ENCODE data around the gene MTUS2.

Gene MTUS2

DNA sequence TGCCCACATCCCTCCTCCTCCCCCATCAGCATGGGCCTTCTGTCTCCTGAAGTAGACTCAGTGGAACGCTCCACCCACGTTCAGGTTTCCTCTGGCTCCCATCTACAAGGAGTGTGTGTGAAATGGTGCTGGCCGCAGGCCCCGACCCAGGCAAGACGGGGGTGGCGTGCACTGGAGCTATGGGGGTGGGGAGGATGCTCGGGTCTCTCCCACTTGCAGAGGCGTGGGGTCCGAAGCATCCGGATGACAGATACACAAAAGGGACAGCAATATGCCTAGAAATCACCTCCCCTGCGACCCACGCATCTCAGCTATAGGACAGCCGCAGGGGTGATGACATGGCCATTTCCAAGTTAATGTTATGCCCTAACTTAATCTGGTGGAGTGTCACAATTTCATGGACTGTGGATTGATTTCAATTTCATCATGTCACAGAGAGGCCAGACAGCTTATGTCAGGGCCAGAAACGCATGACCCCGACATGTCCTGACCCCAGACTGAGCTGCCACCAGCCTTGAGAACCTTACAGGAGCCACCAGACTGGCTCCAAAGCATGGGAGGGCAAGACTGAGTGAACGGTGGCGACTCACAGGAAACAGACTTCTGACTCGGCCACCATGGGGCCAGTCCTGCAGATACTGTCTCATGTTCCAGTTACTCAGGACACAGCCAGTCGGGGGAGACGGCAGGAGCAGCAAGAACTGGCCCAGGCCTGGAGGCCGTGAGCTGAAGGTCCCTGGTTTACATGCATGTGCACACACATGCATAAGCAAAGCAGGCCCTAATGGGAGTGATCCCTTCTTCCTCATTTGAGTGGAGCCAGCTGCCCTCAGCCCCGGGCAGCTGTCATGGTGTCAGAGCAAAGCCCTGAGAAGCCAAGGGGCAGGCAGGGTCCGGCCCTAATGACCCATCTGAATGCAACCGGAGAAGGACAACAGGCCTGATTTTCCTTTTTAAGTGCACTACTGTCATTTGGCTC, 693.2 kb downstream of the MTUS2 start:
- no peak for DNase-seq

DNA sequence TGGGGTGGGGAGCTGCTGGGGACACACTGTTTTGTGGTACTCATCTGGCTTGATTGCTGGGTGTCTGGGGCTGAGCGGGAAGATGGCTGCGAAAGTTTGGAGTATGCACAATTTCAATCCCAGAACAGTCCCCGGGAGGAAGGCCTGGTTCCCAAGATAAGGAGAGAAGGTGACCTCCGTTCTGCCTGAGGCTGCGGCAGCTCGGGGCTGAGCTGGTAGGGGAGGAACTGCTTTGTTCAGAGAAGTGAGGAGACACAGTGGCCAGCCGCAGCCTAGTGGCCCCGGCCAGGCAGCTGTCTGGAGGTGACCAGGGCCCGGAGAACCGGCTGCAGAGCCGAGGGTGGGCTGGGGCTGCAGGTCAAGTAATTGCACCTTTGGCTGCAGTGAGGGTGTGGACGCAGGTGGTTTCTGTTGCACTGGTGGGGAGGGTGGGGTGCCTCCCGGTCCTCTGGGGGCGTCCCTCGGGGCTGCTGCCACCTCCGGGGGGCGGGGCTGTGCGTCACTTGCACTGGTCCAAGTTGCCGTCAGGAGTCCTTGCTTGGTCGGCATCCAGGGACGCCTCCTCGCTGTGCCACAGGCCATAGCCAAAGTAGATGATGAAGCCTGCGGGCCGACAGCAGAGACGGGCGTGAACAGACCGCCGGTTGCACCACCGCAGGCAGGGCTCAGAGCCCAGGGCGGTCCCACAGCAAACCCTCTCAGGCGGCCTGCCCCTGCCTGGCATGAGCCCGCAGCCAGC, 694.0 kb downstream of the MTUS2 start:
- DNase-seq, result no peak

DNA sequence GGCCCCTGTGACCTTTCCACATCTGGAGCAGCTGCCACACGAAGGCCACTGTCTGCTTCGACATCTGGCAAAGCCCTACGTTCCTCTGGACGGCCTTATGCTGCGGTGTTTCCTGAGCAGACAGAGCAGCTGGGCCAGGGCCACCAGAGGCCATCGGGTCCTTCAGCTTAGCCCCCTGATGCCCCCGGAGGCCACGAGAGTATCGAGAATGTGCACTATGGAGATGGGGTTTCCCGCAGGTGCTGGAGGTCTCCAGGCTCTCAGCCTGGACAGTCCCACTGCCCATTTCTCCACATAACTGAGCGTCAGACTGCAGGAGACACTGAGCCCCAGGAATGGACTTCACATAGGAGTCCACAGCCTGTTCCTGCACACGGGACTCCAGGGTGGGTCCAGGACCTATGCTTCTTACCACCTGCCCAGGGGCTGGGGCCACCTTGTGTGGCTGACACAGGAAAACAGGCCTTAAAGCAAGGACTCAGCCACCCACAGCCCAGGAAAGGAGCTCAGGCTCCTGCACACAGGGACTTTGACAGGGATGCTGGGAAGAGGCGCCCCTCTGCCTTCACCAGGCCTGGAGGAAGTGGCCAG, 694.7 kb downstream of the MTUS2 start:
- DNase-seq, result no peak

DNA sequence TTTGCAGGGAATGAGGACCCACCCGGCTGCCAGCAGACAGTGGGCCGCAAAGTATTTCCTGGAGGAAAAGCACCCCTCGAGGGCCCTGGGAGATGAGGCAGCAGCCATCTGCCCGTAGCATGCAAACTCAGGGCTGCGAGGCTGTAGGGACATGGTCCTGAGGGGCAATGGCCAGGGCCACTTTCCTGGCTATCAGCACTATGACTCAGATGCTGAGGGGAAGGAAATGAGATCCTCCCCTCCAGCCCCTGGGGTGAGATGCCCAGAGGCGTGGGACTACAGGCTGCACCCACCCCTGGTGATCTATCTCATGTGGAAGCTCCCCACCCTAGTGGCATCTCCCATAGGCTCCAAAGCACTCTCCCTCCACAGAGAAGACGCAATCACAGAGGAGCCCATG, 695.2 kb downstream of the MTUS2 start:
- DNase-seq, result no peak

DNA sequence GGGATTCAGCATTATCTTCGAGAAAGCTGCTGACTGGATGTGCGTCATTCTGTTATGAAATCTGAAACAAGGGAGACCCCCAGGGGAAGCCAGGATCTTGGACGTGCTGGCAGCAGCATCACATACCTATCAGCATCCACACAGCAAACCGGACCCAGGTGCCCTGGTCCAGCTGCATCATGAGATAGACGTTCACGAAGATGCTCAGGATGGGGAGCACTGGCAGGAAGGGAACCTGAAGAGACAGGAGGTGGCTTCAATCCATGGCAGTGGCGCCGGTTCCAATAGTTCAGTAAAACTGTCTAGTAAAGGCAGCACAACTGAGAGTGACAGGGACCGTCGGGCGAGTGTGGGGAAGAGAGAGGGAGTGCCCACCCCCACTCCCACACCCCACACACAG, 695.9 kb downstream of the MTUS2 start:
- no peak for DNase-seq

DNA sequence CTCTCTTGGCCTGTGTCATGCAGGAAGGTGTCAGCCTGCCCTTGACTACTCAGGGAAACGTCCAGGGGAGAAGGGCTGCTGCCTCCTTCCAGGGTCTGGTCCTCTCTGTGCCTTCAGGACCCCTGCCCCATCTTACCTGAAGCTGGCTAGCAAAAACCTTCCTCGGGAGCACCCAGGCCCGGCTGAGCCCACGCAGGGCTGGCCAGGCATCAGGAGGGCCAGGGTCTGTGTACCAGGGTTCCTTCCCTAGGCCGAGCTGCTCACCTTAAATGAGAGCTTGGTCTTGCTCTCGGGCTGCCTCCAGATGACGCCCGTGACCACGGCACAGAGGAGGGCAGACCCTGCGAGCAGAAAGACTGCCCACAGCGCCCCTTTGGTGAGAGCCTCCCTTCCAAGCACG, 696.7 kb downstream of the MTUS2 start:
- no peak for DNase-seq

DNA sequence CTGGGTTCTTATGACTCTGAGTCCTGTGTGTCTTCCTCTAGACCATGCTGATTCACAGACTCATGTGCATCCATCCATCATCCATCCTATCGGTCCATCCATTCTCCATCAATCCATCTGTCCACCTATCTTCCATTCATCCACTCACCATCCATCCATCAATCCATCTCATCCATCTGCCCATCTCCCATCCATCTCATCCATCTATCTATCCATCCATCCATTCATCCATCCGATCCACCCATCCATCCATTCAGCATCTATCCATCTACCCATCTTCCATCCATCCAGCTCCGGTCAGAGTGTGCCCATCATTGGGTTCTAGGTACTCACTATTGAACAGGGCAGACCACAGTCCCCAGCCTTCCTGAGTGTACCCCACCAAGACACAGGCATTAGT, 699.8 kb downstream of the MTUS2 start:
- DNase-seq, result no peak

DNA sequence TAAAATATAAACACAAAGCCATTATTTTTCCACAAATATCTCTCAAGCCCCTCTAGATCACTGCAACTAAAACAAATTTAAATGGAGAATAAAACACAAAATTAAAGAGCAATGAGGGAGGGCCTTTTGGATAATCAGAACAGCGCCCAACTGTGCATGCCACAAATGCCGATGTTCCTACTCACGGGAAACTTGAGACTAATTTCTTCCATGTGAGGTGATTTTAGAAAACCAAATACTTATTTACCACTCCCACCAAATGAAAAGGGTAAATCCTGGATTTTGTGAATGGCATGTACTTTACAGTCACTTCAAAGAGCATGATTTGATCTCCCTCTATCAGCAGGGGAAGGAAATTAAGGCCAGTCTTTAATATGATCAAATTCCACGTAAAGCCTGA, 700.5 kb downstream of the MTUS2 start:
- DNase-seq, result no peak

DNA sequence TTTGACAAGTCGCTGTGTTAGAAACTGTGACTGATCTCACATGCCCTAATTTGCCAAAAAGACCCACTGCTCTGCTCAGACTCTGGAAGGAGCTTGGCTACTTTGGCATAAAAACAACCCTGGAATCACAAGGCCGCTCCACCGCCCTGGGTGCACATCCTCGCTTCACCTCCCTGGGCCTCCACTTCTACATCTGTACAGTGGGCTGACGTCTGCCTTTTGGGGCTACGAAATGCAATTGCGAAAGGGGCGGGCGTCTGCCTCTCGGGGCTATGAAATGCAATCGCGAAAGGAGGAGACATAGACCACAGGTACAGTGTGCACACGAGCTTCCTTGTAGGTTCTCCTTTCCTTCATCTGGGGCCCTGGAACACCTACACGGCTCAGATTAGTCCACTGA, 701.2 kb downstream of the MTUS2 start:
- DNase-seq, result no peak

DNA sequence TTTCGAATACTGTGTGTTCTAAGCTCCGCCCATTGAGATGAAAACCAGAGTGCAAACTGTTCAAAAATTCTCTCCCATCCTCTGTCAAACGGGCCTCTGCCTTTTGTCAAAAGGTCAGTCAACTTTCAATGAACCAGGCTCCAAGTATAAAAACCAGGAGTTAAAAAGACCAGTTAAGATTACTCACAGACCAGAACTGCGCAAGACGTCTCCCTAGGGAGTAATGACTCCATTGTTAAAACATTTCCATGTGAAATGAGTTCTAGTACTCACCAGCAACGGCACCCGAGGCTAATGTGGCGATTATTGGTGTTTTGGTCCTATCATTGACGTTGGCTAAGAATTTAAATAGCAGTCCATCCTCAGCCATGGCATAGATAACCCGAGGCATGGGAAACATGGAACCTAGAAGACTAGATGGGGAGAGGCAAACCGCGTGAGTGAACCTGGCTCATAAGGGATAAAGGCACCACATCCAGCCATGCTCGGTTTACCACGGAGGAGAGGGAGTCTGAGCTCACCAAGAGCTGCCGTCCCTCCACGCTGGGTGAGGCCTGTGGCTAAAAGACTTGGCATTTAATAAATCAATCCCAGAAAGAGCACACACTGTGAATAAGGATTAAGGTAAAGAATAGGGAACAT, 702.0 kb downstream of the MTUS2 start:
- DNase-seq, result no peak

DNA sequence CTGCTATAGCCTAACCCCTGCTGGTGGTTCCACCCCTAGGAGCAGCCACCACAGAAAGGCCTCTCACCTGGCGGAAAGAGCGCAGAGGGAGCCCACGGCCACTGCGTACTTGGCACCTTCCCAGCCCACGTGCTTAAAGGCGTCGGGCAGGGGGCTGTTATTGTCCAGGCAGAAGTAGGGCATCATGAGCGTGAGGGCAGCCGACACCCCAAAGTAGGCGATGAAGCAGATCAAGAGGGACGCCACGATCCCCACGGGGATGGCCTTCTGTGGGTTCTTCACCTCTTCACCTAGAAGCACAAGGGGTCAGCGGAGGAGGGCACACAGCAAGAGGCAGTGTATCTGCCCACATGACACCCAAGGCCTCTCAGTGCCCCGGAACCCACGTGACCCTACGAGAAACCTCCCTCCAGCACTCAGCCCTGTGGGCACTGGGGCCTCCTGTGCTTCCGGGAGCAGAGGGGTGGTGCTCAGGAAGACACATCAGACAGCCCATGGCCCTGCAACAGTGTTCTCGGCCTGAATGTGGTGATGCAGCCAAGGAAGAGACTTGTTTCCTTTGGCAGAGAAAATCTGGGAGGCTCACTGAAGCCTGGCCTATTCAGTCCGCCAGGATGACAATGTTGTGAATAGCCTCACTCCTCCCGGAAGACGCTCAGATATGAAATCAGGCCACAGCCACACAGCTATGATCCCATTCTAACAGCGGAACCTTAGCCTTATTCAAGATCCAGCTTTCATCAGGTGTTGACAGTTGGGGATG, 703.2 kb downstream of the MTUS2 start:
- DNase-seq, result no peak

DNA sequence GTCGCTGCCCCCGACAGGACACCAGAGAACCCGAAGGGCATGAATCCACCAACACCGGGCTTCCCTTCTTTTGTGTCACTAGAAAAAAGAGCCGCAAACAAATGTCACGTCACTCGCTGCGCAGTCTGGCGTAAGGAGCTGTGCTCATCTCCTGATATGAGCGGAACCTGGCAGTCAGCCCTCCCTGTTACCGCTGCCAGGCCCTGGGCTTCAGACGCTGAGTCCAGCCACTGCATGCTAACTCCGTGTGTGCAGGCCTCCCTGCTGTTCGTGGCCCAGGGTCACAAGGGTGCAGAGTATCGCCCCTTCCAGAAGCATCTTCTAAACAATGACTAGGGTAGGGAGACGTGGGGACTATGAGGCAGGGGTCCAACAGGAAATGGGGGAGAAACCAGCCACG, 704.0 kb downstream of the MTUS2 start:
- DNase-seq, result no peak

DNA sequence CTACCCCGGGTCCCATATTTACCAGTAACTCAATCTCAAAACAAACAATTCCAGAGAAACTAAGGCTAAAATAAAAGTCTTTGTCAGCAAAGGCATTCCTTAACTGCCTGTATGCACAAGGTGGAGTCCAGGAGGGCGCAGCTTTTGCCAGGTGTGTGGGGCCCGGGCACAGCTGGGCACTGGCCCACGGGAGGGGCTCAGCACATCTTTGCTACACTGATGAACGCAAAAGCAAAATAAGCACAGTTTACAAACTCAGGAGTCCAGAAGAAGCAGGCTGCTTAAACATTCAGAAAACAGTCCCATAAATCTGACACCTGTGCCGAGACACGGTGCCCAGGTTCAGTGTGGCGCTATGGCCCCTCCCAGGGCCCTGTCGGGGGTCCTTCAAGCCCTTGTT, 704.5 kb downstream of the MTUS2 start:
- DNase-seq, result no peak

DNA sequence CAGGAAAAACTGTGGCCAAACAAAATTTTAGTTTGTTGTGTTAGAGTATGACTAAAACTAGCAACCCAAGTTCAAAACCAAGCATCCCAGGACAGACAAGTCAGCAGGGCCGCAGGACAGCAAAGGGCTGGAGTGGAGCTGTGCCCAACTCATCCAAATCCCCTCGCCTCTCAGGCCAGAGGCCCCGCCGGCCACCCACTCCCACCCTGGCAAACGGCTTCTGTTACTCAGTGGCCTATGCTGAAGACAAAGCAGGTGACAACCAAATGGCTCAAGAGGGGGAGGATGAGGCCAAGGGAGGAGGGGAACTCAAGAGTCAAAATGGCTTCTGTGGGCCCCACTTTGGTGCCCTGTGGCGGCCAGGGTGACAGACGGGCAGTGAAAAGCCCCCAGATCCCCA, 705.6 kb downstream of the MTUS2 start:
- DNase-seq, result no peak

DNA sequence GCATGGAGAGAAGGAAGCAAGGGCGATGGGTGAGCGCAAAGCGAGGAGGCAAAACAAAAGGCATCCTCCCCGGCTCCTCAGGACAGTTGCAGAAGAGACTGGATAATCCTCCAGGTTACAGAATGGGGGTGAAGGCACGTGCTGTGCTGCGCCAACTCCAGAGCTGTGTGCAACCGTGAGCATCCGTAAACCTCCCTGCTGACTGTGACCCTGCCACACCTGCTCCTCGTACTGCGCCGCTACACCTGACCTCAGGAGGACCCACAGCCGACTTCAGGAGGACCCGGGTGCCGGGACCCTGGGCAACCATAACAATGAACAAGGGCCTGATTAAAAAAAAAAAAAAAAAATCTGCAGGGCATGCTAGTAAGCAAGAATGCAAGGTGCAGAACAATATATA, 706.6 kb downstream of the MTUS2 start:
- no peak for DNase-seq

DNA sequence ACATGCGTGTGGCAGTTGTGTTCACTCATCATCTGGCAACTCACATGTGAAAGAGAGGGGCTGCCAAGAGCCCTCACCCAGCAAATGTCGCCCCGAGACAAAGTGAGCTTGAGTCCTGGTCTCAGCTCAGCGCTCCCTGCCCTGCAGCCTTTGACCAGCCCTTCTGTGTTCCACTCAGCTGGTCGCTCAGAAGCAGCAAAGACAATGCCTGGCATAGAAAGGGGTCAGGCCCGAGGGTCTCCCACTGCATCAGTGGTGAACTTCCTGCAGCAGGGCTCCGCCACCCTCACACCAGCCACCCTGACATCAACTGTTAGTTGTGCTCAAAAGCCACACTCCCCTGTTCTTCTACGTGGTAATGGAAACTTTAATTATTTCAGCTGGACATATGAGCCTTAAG, 707.4 kb downstream of the MTUS2 start:
- no peak for DNase-seq

DNA sequence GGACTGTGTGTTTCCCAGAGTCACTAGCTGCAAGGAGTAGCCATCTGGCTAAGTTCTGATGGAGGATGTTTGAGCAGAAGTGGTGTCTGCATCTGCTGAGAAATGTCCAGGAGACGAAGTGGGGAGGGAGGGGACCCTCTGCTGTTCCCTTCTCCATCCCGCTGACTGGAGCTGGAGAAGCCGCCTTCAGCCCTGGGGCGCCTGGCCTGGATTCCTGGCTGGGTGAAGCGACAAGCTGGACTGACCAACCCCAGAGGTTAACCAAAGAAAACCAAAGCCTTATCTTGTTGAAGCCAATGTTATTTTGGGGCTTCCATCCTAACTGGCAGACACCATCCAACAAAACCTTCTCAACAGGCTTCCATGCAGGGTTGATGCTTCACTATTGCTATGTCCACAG, 707.8 kb downstream of the MTUS2 start:
- DNase-seq, result no peak

DNA sequence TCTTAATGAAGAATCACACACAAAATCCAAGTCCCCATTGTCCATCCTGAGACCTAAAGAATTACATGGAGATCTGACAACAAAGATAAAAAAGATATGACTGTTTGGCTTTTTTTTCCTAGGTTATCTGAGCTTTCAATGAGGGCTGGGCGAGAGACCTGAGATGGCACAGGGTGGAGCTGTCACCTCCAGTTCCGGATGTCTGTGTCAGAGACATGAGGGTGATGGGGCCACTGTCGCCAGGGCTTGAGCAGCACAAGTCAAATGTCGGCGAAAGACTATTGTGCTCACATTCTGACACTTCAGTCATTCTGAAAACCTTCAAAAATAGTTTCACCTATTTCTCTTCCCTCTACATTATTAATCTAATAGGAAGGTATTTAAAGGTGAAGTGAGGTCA, 709.6 kb downstream of the MTUS2 start:
- DNase-seq, result no peak

DNA sequence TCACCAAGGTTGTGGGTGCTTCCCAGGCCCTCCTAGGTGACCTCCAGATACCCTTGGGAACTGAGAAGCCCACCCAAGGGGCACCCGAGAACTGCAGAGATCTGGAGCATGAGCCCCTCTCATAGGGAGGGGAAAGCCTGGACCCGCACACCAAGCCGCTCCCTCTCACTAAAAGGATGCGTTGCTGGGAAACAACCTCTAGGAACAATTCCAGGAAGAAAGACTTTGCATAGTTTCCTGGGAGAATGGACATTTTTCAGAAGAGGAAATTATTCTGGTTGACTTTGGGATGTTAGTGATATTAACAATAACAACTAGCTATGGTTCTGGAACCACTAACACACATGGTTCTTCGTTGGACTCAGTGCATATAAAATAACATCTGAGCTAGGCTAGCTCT, 710.8 kb downstream of the MTUS2 start:
- no peak for DNase-seq

DNA sequence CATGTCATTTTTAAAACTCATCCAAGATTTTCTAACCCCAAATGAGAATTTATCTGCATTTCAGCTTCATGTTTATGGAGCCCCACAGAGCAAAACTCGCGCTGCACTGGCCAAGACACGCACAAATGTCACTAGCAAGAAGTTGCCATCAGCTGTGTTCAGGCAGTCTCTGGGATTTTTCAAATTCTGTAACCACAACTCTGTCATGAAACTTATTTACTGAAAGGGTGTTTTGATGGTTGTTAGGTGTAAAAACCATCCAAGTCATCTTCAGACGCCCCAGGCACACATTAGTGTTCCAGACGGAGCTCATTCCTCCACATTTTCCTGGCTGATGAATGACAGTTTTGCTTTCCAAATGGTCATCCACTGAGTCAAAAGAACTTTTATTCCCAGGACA, 712.0 kb downstream of the MTUS2 start:
- DNase-seq, result no peak

DNA sequence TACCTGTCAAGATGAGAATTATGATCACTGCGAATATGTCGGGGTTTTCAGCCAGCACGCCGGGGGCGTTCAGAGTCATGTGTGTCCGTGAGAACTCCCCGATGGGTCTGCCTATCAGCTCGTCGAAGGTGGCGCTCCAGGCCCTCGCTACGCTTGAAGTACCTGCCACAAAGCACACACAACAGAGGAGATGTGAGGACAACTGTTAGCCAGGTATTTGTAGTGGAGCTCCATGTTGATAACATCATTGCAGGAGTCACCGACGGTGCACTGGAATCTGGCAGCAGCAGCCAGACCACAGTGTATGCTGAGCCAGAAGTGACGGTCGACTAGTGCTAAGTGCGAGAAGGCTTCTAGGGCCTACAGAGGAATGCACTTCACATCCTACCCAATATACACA, 712.7 kb downstream of the MTUS2 start:
- no peak for DNase-seq

DNA sequence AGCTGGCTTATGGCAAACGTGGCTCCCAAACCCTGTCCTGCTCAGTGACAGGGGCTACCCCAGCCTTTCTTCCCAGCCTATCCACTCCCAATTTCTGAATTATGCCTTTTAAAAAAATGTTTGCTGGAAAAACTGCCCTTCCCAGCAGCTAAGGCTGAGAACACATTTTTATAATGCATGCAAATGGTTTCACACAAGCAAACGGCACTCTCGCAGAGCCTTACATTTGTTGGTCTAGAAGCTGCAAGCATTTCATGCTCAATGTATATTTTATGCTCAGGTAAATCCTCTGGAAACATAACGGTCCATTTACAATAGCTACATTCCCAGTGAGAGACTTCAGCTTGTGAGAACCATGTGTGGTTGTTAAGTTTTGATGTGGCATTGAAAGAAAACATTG, 713.9 kb downstream of the MTUS2 start:
- DNase-seq, result no peak

All from hippocampal formation (tissue), 2 donors.